D721Med (cell line): ENCODE results near the gene IQGAP3.

Source experiments
- DNase-seq: peaks from one replicate; pipeline ENCODE4 v3.0.0; 2011; ENCODE audit warnings: low spot score; ENCODE audit not compliant: insufficient read length
- FAIRE-seq: peaks from 2 replicates; lab custom pipeline; 2011; peaks lifted over from hg19 to GRCh38; lab: Jason Lieb, UNC
- TF ChIP-seq, protein P1 (sequence below): IDR thresholded peaks from 2 replicates; pipeline ENCODE4 v1.5.1; 2012; ENCODE audit warnings: mild to moderate bottlenecking, control low read depth; ENCODE audit not compliant: insufficient read depth; ENCODE audit errors: missing control alignments

Gene IQGAP3

DNA sequence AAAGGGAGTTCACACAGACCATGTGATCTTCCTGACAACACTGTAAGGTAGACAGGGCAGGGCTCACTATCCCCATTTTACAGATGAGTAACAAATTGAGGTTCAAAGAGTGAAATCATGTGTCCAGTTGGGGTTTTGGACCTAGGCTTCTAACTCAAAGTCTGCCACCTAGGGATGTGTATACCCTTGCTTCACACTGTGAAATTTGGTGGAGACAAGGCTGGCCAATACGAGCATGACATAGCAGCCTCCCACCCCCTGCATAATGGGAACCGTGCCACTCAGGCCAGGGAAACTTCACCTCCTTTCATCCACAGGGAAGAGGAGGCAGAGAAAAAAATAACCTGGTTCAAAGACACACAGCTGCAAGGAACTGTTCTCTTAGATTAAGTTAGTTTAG is 6.8 kb downstream of the IQGAP3 start:
- TF ChIP-seq, protein P1, sequence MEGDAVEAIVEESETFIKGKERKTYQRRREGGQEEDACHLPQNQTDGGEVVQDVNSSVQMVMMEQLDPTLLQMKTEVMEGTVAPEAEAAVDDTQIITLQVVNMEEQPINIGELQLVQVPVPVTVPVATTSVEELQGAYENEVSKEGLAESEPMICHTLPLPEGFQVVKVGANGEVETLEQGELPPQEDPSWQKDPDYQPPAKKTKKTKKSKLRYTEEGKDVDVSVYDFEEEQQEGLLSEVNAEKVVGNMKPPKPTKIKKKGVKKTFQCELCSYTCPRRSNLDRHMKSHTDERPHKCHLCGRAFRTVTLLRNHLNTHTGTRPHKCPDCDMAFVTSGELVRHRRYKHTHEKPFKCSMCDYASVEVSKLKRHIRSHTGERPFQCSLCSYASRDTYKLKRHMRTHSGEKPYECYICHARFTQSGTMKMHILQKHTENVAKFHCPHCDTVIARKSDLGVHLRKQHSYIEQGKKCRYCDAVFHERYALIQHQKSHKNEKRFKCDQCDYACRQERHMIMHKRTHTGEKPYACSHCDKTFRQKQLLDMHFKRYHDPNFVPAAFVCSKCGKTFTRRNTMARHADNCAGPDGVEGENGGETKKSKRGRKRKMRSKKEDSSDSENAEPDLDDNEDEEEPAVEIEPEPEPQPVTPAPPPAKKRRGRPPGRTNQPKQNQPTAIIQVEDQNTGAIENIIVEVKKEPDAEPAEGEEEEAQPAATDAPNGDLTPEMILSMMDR, result no peak
- DNase-seq (no peak), FAIRE-seq (no peak)

DNA sequence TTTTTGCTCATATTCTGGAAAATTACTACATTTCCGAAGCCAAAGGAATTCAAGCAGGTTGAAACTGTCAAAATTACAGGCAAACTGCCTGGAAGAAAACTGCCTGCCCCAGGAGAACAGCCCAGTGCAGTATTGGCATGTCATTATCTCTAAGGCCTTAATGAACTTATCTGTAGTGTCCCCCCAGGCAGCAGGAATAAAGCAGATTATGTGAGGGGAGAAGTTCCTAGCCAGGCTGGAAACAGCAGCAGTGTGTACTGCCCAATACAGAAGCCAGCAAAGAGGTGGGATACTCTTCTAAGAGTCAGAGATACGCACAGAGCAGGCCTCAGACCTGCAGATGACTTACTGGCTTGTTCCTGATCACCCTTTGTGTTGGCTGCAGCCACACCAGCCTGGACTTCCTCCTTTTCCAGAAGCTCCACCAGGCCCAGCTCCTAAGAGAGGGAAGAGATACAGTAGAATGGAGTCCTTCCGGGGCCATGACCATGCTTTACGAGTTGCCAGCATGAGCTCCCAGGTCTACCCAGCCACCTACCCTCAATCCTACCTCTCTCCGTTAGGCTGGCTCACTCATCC is 11.7 kb downstream of the IQGAP3 start:
- TF ChIP-seq, protein P1, result no peak
- DNase-seq (no peak), FAIRE-seq (no peak)

DNA sequence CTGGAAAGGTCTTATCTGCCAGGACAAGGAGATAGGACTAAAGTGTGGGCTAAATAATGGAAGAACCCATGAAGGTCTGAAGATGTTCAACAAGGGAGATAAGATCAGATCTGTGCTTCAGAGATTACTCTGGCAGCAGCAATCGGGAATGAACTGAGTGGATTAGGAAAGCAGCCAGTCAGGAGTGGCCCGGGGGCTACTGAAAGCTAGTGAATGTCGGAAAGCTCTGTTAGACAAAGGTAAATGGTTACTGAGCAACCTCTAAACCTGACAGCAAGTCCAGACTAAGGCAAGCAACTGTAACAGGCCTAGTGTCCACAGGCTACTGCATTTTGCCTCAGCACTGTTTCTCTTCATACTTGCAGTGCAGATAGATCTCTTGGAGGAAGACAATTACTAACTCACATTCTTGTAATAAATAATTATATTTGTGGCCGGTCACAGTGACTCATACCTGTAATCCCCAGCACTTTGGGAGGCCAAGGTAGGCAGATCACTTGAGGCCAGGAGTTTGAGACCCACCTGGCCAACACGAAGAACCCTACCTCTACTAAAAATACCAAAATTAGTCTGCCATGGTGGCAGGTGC is 12.5 kb downstream of the IQGAP3 start:
- FAIRE-seq, result no peak
- DNase-seq, result no peak

DNA sequence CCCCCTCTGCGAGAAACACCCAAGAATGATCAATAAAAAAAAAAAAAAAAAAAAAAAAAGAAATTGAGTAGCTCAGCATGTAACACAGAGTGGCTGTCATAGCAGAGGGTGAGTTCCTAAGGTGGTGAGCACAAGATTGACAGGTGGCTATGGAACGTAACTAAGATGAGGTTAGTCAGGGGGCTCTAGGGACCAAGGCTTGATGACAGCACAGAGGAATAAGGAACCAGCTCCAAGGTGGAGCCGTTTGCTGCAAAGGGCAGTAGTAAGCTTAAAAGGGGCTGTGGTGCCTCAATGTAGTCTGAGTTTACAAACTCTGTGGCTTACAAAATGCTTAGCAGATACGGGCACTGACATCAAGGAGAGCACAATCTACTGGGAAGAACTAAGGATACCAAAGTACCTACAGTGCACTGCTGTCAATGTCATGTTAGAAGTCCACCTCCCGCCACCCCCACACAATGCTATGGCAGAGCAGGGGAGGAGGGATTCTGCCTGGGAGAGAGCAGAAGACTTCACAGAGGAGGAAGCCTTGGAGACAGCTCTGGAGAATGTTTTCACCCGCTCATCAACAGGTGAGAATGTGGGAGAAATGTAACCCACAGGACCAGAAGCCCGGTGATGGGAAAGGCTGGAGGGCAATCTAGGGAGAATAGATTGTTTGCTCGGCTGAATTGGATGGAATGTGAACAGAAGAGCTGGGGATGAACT is 13.1 kb downstream of the IQGAP3 start:
- DNase-seq, result no peak
- no peak for FAIRE-seq
- TF ChIP-seq, protein P1, result no peak

More for the DNA sequence above, 12.5 kb downstream of the IQGAP3 start:
- TF ChIP-seq, protein P1, result no peak

DNA sequence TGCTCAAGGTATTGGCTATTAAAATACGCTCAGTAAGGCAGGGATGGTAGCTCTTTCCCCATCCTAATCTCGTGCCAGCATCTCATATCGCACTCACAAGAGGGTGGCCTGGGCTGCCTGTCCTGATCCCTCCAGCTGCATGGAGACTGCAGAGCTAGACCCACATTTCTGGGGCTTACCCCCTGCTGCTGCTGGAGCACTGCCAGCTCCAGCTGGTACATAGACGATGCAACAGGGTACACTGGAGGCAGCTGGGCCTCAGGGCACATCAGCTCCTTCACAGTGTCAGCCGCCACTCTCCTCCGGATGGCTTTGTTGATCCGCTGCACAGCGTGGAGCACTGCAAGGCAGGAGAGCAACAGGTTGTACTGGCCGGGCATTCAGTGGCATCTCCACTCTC is 16.0 kb downstream of the IQGAP3 start:
- no peak for DNase-seq
- TF ChIP-seq, protein P1, result no peak
- no peak for FAIRE-seq

DNA sequence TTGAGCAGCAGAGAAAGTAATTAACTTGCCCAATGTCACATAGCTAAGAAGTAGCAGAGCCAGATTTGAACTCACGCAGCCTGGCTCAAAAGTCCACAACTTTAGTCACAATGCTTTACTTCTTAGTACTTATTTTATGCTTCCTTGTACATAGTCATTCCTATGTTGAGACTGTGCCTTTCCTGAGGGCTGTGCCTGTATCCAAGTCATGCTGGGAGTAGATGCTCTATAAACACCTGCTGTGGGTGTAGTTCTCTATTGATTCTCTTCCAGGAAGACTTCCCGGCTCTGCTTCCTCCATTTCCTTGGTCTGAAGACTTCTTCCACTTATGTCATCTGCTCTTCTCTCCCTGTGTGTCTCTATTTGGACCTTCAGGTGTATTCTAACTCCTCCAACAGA is 16.6 kb downstream of the IQGAP3 start:
- TF ChIP-seq, protein P1, result no peak
- DNase-seq, result no peak
- no peak for FAIRE-seq

DNA sequence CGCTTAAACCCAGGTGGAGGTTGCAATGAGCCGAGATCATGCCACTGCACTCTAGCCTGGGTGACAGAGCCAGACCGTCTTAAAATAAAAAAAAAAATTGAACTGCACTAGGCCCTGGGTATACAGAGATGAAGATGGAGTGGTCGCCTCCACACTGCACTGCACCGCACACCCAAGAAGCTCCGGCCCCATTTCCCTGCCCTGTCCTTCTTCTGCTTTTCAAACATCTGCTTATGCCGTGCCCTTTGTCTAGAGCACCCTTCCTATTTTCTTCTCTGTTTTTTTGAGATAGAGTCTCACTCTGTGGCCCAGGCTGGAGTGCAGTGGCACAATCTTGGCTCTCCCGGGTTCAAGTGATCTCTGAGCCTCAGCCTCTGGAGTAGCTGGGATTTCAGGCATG is 17.4 kb downstream of the IQGAP3 start:
- DNase-seq, result no peak
- FAIRE-seq, result no peak
- TF ChIP-seq, protein P1, result no peak
